ENCODE data around the gene PXN. TPM values are rescaled to one million over a fixed set of nuclear protein-coding genes. Genes with fewer than 3 reads are reported as not detected.

The PXN gene
- total RNA-seq, result 43.8 and 48.6 TPM in 2 replicates
- 67.9 TPM in 2 replicates for polyA plus RNA-seq

GRCh38 chr12:120265473-120266179 is at the start of gene PXN:
PXN (minus strand) TSS chr12:120265730; CDS start chr12:120265629, 101 bp downstream.
- Histone ChIP-seq H3K27ac (no peak within 1 kb of the TSS), H3K36me3 (no peaks in the 10 kb centered on the region), H3K4me3 (peak within 1 kb of the TSS; percentile 49), H3K4me1 (ENCODE audit: low read depth) (peaks cover 8% of the 10 kb centered on the region), H3K9me3 (ENCODE audit: low read depth) (no peaks in the 10 kb centered on the region), H3K27me3 (no peaks in the 10 kb centered on the region)
- DNase-seq (ENCODE audit: low read depth in 1 of 2, low spot score in 1 of 2), result peak; percentile 88 to 89
- TF ChIP-seq, protein P1, sequence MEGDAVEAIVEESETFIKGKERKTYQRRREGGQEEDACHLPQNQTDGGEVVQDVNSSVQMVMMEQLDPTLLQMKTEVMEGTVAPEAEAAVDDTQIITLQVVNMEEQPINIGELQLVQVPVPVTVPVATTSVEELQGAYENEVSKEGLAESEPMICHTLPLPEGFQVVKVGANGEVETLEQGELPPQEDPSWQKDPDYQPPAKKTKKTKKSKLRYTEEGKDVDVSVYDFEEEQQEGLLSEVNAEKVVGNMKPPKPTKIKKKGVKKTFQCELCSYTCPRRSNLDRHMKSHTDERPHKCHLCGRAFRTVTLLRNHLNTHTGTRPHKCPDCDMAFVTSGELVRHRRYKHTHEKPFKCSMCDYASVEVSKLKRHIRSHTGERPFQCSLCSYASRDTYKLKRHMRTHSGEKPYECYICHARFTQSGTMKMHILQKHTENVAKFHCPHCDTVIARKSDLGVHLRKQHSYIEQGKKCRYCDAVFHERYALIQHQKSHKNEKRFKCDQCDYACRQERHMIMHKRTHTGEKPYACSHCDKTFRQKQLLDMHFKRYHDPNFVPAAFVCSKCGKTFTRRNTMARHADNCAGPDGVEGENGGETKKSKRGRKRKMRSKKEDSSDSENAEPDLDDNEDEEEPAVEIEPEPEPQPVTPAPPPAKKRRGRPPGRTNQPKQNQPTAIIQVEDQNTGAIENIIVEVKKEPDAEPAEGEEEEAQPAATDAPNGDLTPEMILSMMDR (IDR thresholded peaks at IDR 0.05; ENCODE audit: low read depth, low read length), result peak; percentile 72

- no peaks in the 10 kb centered on the region for H3K9me3 ChIP-seq (ENCODE audit: low read depth)
- no peak overlapping the region for H3K27ac ChIP-seq
- no peaks in the 10 kb centered on the region for H3K36me3 ChIP-seq
- H3K27me3 ChIP-seq, result no peaks in the 10 kb centered on the region
- peak in 1 of 2 donors; percentile 7 for DNase-seq (ENCODE audit: low read depth in 1 of 2, low spot score in 1 of 2)
- H3K4me1 ChIP-seq (ENCODE audit: low read depth), result peaks cover 8% of the 10 kb centered on the region
- no peak overlapping the region for H3K4me3 ChIP-seq
- TF ChIP-seq, protein P1 (IDR thresholded peaks at IDR 0.05; ENCODE audit: low read depth, low read length), result peak; percentile 31
These were observed 48.7 kb upstream of the PXN start for GRCh38 chr12:120314220-120314619.

DNA sequence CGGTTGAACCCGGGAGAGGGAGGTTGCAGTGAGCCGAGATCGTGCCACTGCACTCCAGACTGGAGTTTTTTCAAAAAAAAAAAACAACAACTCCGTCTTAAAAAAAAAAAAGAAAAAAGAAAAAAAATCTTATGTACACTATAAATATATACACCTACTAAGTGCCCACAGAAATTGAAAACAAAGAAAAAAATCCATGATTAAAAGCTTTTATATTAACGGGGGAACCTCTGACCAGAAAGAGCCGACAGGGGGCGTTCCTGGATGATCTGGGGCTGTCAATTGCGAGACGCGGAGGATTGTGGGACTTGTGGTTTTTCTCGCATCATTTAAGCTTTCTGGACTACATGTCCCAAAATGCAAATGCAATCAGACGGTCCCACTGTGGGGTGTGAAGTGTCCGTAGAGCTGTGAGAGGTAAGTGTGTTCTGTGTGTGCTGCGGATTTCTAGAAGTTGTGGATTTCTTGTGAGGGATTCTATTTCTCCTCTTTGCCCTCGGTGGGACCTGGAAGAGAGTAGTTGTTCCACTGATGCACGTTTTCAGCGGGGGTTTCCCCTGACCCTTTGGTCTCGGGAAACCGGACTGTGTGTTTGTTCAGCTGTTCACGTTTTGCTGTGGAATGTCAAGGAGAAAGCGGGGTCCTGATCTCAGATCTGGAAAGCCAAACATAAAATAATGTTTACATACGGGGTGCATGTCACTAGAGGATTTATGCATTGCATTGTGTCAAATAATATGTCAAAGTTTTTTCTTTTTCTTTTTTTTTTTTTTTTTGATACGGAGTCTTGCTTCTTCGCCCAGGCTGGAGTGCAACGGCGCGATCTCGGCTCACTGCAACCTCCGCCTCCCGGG is 36.7 kb upstream of the PXN start, which contains the start of gene SIRT4:
TSS of gene SIRT4 (plus strand) at position 360 of the 854 bp plus-strand sequence. CDS start 1,241 bp downstream, outside the sequence.
- H3K27ac ChIP-seq, result peak within 1 kb of the TSS; percentile 53
- TF ChIP-seq, protein P1 (IDR thresholded peaks at IDR 0.05; ENCODE audit: low read depth, low read length), result peak; percentile 88
- peak; percentile 94 to 96 for DNase-seq (ENCODE audit: low read depth in 1 of 2, low spot score in 1 of 2)
- H3K9me3 ChIP-seq (ENCODE audit: low read depth), result no peaks in the 10 kb centered on the region
- H3K27me3 ChIP-seq, result no peaks in the 10 kb centered on the region
- peak within 1 kb of the TSS; percentile 48 for H3K4me3 ChIP-seq
- H3K4me1 ChIP-seq (ENCODE audit: low read depth), result no peaks in the 10 kb centered on the region
- H3K36me3 ChIP-seq, result no peaks in the 10 kb centered on the region

- H3K36me3 ChIP-seq, result no peaks in the 10 kb centered on the region
- TF ChIP-seq, protein P1 (IDR thresholded peaks at IDR 0.05; ENCODE audit: low read depth, low read length), result no peak
- H3K27me3 ChIP-seq, result no peaks in the 10 kb centered on the region
- peak; percentile 89 to 96 for DNase-seq (ENCODE audit: low read depth in 1 of 2, low spot score in 1 of 2)
- peak within 1 kb of the TSS; percentile 45 for H3K4me3 ChIP-seq
- peaks cover 6% of the 10 kb centered on the region for H3K4me1 ChIP-seq (ENCODE audit: low read depth)
- no peaks in the 10 kb centered on the region for H3K9me3 ChIP-seq (ENCODE audit: low read depth)
- peak within 1 kb of the TSS; percentile 100 for H3K27ac ChIP-seq
These were observed 27.4 kb upstream of the PXN start, which contains the start of gene RNU4-1 for GRCh38 chr12:120292661-120293531. RNU4-1 (minus strand) TSS chr12:120293237.

DNA sequence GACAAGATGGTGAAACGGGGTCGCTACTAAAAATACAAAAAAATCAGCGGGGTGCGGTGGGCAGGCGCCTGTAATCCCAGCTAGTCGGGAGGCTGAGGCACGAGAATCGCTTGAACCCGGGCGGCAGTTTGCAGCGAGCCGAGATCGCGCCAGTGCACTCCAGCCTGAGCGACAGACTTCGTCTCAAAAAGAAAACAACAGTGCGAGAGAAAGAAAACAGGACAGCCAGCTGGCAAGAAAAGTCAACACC is 26.8 kb upstream of the PXN start:
- no peak for DNase-seq (ENCODE audit: low read depth in 1 of 2, low spot score in 1 of 2)
- no peaks in the 10 kb centered on the region for H3K36me3 ChIP-seq
- TF ChIP-seq, protein P1 (IDR thresholded peaks at IDR 0.05; ENCODE audit: low read depth, low read length), result no peak
- H3K27me3 ChIP-seq, result no peaks in the 10 kb centered on the region
- no peaks in the 10 kb centered on the region for H3K9me3 ChIP-seq (ENCODE audit: low read depth)
- peaks cover 11% of the 10 kb centered on the region for H3K4me1 ChIP-seq (ENCODE audit: low read depth)
- H3K4me3 ChIP-seq, result peak overlapping the region; percentile 45
- peak overlapping the region; percentile 100 for H3K27ac ChIP-seq

All from cardiac muscle cell (in vitro differentiated cells and primary cell).